SH-SY5Y (cell line): ENCODE data around the gene ORMDL1.

ENCODE experiments used
- GATA2 ChIP-seq: IDR thresholded peaks from 2 replicates; pipeline ENCODE4 v1.6.1; 2011; ENCODE audit warnings: mild to moderate bottlenecking, low read depth, low read length
- GATA3 ChIP-seq: IDR thresholded peaks from 2 replicates; pipeline ENCODE4 v1.6.1; 2011; ENCODE audit warnings: low read depth, mild to moderate bottlenecking, low read length, moderate library complexity

ORMDL1 gene

GRCh38 chr2:189798312-189799029, 14.3 kb upstream of the ORMDL1 start:
- TF ChIP-seq GATA2 (no peak), GATA3 (no peak)

DNA sequence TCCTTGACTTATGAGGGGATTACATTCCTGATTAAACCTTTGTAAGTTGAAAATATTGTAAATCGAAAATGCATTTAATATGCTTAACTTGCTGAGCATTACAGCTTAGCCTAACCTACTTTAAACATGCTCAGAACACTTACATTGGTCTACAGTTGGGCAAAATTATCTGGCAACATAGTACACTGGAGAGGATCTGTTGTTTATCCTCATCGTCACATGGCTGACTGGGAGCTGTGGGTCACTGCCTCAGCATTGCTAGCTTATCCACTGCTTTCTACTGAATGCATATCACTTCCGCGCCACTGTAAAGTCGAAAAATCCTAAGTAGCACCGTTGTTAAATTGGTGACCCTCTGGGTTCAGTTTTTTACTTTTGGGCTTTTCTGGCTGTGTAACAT, 13.8 kb upstream of the ORMDL1 start:
- TF ChIP-seq GATA3 (no peak), GATA2 (no peak)

- no peak for TF ChIP-seq GATA2
- TF ChIP-seq GATA3, result no peak
Observed at GRCh38 chr2:189794310-189794709, 10.2 kb upstream of the ORMDL1 start.

DNA sequence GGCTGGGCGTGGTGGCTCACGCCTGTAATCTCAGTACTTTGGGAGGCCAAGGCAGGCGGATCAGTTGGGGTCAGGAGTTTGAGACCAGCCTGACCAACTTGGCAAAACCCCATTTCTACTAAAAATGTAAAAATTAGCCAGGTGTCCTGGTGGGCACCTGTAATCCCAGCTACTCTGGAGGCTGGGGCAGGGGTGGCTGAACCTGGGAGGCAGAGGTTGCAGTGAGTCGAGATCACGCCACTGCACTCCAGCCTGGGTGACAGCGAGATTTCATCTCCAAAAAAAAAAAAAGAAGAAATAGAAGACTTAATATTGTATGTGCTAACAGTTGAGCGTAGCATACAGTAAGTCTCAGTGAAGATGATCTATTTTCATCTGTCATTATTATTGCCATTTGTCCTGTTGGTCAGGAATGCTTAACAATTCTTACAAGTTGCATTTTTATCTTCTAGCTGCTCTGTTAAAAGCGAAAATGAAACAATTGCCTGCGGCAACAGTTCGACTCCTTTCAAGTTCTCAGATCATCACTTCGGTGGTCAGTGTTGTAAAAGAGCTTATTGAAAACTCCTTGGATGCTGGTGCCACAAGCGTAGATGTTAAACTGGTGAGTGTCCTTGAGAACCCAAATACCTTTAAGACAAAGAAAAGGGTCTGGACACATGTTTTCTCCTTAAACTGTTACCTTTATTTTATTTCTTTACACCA, 7.4 kb upstream of the ORMDL1 start:
- TF ChIP-seq GATA3 (no peak), GATA2 (no peak)

DNA sequence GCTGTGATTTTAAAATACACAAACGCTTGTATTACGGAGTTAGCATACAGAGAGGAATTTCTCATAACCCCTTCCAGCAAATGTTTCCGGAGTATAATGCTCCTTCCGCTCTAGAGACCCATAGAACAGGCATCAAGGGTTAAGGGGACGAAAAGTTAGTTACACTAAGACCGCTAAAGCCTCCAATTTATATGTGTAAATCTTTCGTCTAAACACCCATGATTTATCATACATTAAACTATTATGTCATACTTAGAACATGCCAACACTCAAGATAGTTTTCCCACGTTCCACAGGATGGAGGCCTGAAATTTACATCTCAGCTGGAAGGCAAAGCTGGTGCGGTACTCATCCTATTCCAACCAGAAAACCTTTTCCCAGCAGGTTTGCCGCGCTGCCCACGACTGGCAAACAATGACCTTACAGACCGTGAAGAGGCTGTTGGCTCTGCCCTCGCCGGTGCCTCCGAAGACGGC, 650 bp downstream of the ORMDL1 start:
- no peak for TF ChIP-seq GATA2
- no peak for TF ChIP-seq GATA3

DNA sequence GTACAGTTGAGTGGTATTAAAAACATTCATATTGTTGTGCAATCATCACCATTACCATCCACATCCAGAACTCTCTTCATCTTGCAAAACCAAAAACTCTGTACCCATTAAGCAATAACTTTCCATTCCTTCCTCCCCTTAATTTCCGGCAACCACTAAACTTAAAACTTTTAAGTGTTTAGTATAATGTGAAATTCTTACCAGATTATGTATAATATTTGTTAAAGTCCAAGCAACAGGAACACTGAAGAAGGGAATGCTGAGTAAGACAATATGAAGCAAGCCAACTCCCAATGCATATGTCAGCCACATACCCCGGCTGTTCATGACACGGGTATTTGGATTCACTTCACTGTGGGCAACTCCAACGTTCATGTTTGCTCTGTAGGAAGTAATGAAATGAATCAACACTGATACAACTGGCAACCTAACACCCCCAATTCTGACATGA, 1.9 kb downstream of the ORMDL1 start:
- TF ChIP-seq GATA3 (no peak), GATA2 (no peak)

- no peak for TF ChIP-seq GATA3
- no peak for TF ChIP-seq GATA2
Observed at GRCh38 chr2:189772212-189772611, 11.9 kb downstream of the ORMDL1 start.

DNA sequence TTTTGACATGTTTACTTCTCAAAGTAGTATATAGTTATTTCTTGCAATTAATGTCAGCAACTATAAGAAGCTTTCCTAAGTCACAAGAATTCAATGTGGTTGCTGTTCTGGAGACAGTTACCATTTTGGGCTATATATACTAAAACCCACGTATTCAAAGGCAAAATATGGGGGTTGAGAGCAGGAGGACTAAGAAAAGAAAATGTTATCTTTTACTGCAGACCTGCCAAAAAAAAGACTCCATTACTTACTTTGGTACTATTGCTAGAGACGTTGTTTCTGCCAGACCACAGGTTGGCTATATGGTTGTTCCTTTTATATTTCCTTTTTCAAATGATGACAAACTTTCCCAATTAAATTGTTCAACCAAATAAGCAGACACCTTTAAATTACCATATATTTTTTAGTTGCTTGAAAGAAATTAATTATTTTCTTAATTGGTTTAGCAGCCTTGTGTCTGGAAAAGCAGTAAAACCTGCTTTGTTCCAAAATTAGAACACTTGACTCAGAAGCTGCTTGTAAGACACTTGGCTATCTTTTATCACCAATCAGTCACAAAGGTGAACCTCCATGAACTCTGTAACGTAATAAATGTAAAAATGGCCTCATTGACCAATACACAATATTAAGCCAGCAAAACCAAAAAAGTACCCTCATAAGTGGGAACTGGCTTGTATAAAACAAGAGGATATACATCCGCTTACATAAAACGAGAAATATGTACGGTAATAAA, 13.4 kb downstream of the ORMDL1 start:
- TF ChIP-seq GATA2 (no peak), GATA3 (no peak)

DNA sequence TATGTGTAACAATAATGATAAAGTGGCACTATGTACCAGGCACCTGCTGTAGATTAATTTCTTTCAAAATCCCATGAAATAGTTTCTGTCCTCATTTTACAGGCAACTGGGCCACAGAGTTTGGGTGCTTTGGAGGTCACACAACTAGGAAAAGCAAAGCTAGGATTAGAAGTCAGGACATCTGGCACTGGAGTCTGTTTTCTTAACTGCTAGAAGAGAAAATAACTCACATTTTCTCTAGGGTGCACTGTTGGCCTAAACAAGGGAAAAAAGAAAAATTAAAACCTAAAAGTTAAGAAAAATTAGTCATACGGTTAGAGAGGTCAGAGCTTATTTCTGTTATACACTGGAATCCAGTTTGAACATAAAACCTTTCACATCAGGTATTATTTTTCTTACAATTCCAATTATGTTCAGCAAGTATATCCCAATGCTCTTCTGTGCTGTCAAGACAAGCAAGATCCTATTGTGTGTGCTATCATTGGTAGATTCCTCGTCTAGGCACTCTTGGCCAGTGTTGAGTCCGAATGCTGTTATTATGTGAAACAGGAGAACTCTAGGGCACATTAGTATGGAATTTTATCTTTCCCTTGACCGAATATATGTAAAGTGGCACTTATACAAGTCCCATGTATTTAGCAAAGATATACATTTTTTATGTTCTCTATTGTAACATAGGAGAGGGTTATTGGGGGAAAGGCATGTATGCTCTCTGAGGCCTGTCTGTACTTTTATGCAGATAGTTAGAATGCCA, 20.1 kb downstream of the ORMDL1 start:
- TF ChIP-seq GATA2 (no peak), GATA3 (no peak)

GRCh38 chr2:189762551-189763298, 21.4 kb downstream of the ORMDL1 start, which contains the start of gene OSGEPL1:
Gene OSGEPL1, minus strand, starts transcription at chr2:189762792. Its CDS starts 1,152 bp downstream, at chr2:189761640.
- TF ChIP-seq GATA2, result no peak; the same call in 1 of the 2 replicates
- no peak for TF ChIP-seq GATA3

DNA sequence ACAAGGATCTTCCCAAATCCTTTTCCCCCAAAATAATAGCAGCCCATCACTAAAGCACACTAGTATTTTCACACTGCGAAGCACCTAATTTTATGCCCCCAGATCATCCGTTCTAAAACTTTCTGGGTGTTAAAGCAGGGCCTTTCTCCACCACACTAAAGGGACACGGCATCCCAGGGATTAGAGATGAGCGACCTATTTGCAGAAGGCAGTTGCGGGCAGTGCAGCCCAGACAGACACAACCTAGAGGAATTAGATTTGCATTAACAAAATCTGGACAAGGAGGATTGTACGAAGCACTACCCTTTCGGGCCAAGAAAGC, 21.9 kb downstream of the ORMDL1 start:
- TF ChIP-seq GATA2, result no peak
- no peak for TF ChIP-seq GATA3

- TF ChIP-seq GATA2 (no peak), GATA3 (no peak)
Observed at GRCh38 chr2:189756311-189756952, 27.7 kb downstream of the ORMDL1 start.
